Measurements from ENCODE around the gene SARNP.
"Not testable (repeated sequence)": the region's sequence is repeated elsewhere in the genome, so short reads cannot be mapped to it uniquely, and the experiment has no call there.

Gene SARNP, protein sequence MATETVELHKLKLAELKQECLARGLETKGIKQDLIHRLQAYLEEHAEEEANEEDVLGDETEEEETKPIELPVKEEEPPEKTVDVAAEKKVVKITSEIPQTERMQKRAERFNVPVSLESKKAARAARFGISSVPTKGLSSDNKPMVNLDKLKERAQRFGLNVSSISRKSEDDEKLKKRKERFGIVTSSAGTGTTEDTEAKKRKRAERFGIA

GRCh38 chr12:55817345-55818139 is at the start of gene SARNP, which contains the start of gene ORMDL2:
SARNP (minus strand) TSS chr12:55817724; CDS start chr12:55817701, 23 bp downstream.
ORMDL2 (plus strand) TSS chr12:55818041; CDS start chr12:55819000, 959 bp downstream.
- peak; percentile 82 to 88 for DNase-seq (ENCODE audit: low read depth in 2 of 2)

DNA sequence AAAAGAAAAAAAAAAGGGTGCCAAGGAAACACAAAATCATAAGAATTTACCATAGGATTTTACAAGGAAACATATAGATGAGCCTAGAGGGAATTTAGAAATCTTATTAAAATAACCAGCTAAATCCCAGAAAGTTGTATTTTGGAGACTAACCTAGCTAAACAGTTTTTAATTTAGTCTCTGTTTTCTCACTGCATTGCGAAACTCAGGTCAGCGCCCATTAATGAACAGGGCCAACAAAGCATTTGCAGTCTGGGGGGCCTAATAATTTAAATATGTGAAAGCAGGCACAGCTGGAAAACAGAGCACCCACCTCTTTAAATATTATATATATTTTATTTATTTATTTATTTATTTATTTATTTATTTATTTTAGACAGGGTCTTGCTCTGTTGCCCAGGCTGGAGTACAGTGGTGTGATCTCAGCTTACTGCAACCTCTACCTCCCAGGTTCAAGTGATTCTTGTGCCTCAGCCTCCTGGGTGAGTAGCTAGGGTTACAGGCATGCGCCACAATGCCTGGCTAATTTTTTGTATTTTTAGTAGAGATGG is 49.0 kb upstream of the SARNP start:
- DNase-seq (ENCODE audit: low read depth in 2 of 2): not testable (repeated sequence)

DNA sequence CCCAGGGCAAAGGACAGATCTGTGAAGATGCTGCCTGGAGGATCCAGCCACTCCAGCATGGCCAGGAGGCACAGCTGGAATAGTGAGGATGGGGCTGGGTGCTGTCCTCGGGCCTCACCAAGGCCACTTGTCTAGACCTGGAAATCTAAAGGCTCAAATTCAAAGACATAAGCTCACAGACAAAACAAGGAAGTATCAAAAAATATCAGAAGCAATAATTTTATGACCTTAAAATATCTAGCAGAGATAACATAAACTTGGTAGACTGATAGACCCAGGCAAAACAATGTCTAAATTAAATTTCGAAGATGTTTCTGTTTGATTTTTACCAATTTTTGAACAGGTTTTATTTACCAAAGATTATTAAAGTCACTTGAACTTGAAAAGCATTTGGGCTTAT is 47.8 kb upstream of the SARNP start:
- no peak for DNase-seq (ENCODE audit: low read depth in 2 of 2)

GRCh38 chr12:55862931-55863330 is 45.4 kb upstream of the SARNP start:
- not testable (repeated sequence) for DNase-seq (ENCODE audit: low read depth in 2 of 2)

- DNase-seq (ENCODE audit: low read depth in 2 of 2): no peak
Measured at GRCh38 chr12:55862286-55862685, 44.8 kb upstream of the SARNP start.

DNA sequence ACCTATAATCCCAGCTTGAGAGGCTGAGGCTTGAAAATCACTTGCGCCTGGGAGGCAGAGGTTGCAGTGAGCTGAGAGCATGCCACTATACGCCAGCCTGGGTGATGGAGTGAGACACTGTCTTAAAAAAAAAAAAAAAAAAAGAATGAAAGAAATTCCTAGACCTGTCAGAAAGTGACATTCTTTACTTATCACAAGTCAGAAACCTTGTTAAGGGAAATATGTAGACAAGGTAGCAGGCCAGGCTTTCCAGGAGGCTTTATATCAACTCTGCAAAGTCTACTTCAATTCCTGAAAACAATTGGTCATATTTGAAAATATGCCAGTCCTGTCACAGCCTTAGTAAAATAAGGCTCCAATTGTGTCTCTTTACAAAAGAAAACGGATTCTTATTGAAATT is 44.3 kb upstream of the SARNP start:
- DNase-seq (ENCODE audit: low read depth in 2 of 2): no peak

- DNase-seq (ENCODE audit: low read depth in 2 of 2): no peak
Measured at GRCh38 chr12:55861396-55861795, 43.9 kb upstream of the SARNP start.

GRCh38 chr12:55852740-55853139 is 35.2 kb upstream of the SARNP start:
- no peak for DNase-seq (ENCODE audit: low read depth in 2 of 2)

- no peak for DNase-seq (ENCODE audit: low read depth in 2 of 2)
Measured at GRCh38 chr12:55850893-55851292, 33.4 kb upstream of the SARNP start.

DNA sequence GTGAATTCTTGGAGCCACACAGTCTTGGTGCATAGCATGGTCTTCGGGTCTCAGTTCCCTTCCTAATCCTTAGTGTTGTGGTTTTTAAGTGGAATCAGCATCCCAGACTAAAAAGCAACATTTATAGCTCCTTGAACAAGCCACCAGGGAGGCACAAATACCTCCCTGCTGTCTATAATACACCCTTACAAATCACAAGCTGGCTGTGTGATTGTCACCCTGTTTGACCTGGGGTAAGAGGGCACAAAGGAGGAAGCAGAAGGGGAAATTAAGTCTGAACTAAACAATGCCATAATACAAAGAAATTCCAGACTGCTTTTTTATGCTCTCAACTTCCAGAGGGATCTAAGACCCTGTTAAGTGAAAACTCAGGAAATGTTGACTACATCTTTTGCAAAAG is 32.9 kb upstream of the SARNP start:
- DNase-seq (ENCODE audit: low read depth in 2 of 2): no peak

DNA sequence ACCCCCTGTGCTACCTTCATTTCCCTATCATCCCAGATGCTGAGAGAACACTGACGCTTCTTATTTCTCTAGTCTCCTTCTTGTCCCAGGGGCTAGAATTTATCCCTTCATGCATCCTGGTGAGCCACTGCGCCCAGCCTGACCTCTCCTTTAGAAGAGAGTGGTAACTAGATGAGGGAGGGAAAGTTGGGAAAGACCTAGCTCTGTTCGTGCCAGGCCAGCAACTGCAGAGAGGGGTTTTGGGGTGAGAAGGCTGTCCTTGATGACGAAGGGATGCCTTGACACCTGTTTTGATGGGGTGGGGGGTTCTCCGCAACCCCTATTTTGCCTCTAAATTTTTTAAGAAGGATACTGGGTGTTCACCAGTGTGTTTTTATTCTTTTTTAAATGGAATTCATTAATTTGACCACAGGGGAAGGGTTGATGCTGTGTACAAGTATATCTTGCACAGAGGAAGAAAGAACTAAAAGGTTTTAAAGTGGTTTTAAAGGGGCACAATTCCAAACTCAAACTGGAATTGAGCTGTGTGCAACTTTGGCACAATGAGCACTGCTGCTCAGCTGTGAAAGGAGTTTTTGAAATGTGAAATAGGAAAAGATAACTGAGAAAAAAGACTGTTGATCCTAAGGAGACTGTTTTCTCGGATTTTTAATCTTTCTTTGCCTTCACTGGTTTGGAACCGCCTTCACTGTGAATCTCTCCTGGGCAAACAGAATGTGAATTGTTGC is 32.3 kb upstream of the SARNP start:
- DNase-seq (ENCODE audit: low read depth in 2 of 2): no peak

GRCh38 chr12:55847603-55848291 is 30.2 kb upstream of the SARNP start:
- no peak for DNase-seq (ENCODE audit: low read depth in 2 of 2)

GRCh38 chr12:55847033-55847432 is 29.5 kb upstream of the SARNP start:
- no peak for DNase-seq (ENCODE audit: low read depth in 2 of 2)

DNA sequence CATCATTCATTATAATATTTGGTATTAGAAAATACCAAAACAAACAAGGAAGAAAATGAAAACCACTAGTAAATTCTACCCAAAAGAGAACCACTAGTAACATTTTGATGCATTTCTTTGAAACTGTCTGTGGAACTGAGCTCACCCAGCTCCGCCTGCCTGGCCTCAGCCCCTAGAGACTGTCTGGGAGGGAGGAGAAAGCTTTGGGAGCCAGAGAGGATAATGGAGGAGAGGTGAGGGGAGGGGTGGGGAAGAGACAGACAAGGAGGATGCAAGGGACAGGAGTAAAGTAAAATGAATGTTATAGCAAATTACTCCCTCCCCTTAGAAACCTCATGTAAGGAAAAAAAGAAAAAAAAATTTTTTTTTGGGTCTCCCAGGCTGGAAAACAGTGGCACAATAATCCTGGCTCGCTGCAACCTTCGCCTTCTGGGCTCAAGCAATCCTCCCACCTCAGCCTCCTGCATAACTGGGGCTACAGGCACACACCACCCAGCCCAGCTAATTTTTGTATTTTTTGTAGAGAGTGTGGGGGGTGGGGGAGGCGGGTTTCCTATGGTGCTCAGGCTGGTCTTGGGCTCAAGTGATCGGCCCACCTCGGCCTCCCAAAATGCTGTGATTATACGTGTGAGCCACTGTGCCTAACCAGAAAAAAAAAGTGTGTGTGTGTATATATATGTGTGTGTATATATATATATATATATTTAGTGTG is 28.4 kb upstream of the SARNP start:
- no peak for DNase-seq (ENCODE audit: low read depth in 2 of 2)

DNA sequence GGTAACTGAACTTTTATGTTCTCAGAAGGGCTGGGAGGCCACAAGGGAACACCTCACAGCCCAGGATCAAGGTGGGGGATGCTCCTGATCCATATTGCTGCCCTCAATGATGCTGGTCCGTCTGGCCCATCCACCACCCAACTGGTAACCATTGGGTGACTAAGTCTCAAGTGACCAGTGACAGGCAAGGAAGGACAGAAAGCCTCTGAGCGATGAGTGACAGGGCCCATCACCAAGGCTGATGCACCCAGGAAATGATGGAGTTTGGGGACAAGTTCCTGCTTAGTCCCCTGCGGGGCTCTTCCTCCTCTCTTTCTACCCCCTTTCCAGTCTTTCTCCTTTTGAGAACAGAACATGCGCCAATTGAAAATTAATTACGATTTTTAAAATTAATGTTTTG is 27.8 kb upstream of the SARNP start:
- no peak for DNase-seq (ENCODE audit: low read depth in 2 of 2)

GRCh38 chr12:55844961-55845360 is 27.4 kb upstream of the SARNP start:
- no peak for DNase-seq (ENCODE audit: low read depth in 2 of 2)

- DNase-seq (ENCODE audit: low read depth in 2 of 2): no peak
Measured at GRCh38 chr12:55843431-55843830, 25.9 kb upstream of the SARNP start.

GRCh38 chr12:55842681-55843429 is 25.3 kb upstream of the SARNP start, which contains the start of gene MMP19:
MMP19 (minus strand) TSS chr12:55842936; CDS start chr12:55842830, 106 bp downstream.
- no peak for DNase-seq (ENCODE audit: low read depth in 2 of 2)

- DNase-seq (ENCODE audit: low read depth in 2 of 2): no peak
Measured at GRCh38 chr12:55840581-55841351, 23.2 kb upstream of the SARNP start.

Measured in stimulated activated CD8-positive, alpha-beta memory T cell treated with anti-CD3 and anti-CD28 coated beads, Interleukin-7, amount 100 ng/mL, for 1 hour (primary cell).